WTC11 (cell line): Measurements from ENCODE around the gene MOV10L1. TPM values are rescaled to one million over a fixed set of nuclear protein-coding genes. Genes with fewer than 3 reads are reported as not detected.
"Not testable (repeated sequence)": the region's sequence is repeated elsewhere in the genome, so short reads cannot be mapped to it uniquely, and the experiment has no call there.

ENCODE experiments used
- ATAC-seq: fragments of 200-7000 bp; cut with Tn5 transposase; 2 replicates; pipeline ENCODE4 v1.10.0; 2021; ENCODE audit warnings: mild to moderate bottlenecking, moderate library complexity
- CTCF ChIA-PET: fragments of 300-600 bp; sonication (Branson Sonifier 250); formaldehyde crosslinking; loops from one replicate; lab custom pipeline; 2021; ENCODE audit warnings: antibody characterized with exemption; lab: Charles Lee
- POLR2A ChIA-PET: fragments of 350-600 bp; sonication (Branson Sonifier 250); formaldehyde crosslinking; loops from one replicate; lab custom pipeline; 2021; ENCODE audit warnings: antibody characterized with exemption; lab: Charles Lee
- DNase-seq: peaks from one replicate; pipeline ENCODE4 v3.0.0; 2021; ENCODE audit warnings: low spot score
- H3K27ac Mint-ChIP-seq: 2 replicates; pipeline ENCODE4 v1.8.0; 2021; ENCODE audit warnings: mixed read lengths
- H3K27me3 Mint-ChIP-seq: 2 replicates; pipeline ENCODE4 v1.8.0; 2021; ENCODE audit warnings: low read depth, mild to moderate bottlenecking, moderate library complexity, mixed read lengths
- H3K36me3 Mint-ChIP-seq: 2 replicates; pipeline ENCODE4 v1.8.0; 2021; ENCODE audit warnings: mixed read lengths
- H3K4me1 Mint-ChIP-seq: 2 replicates; pipeline ENCODE4 v1.8.0; 2022; ENCODE audit warnings: mixed read lengths
- H3K4me3 Mint-ChIP-seq: 2 replicates; pipeline ENCODE4 v1.8.0; 2021; ENCODE audit warnings: mild to moderate bottlenecking, moderate library complexity, mixed read lengths
- H3K9me3 Mint-ChIP-seq: 2 replicates; pipeline ENCODE4 v1.8.0; 2021; ENCODE audit warnings: mixed read lengths
- FOXK1 ChIP-seq: sonication (generic); formaldehyde crosslinking; IDR thresholded peaks from 2 replicates; pipeline ENCODE4 v1.8.0; 2022; ENCODE audit warnings: mild to moderate bottlenecking, moderate library complexity, missing genetic modification reagents
- GABPB1 ChIP-seq: sonication (generic); formaldehyde crosslinking; IDR thresholded peaks from 2 replicates; pipeline ENCODE4 v1.8.1; 2023; ENCODE audit warnings: mild to moderate bottlenecking, missing genetic modification reagents
- GRHL2 ChIP-seq: fragments of 250-450 bp; sonication (Bioruptor Pico); IDR thresholded peaks from 2 replicates; pipeline ENCODE4 v1.8.0; 2022; ENCODE audit warnings: mild to moderate bottlenecking, moderate library complexity; ENCODE audit not compliant: insufficient replicate concordance, severe bottlenecking
- JUN ChIP-seq: sonication (generic); formaldehyde crosslinking; IDR thresholded peaks from 2 replicates; pipeline ENCODE4 v1.8.0; 2023; ENCODE audit warnings: mild to moderate bottlenecking, missing genetic modification reagents
- NR3C1 ChIP-seq: sonication (generic); formaldehyde crosslinking; conservative IDR thresholded peaks from 2 replicates; pipeline ENCODE4 v1.8.1; 2023; ENCODE audit warnings: low read depth, mild to moderate bottlenecking, missing genetic modification reagents
- SOX15 ChIP-seq: fragments of 250-450 bp; sonication (Bioruptor Pico); IDR thresholded peaks from 2 replicates; pipeline ENCODE4 v1.9.0; 2021; ENCODE audit warnings: mild to moderate bottlenecking
- TP53 ChIP-seq: sonication (generic); formaldehyde crosslinking; IDR thresholded peaks from 2 replicates; pipeline ENCODE4 v1.8.1; 2023; ENCODE audit warnings: mild to moderate bottlenecking, missing genetic modification reagents
- ZNF138 ChIP-seq: sonication (generic); formaldehyde crosslinking; conservative IDR thresholded peaks from 2 replicates; pipeline ENCODE4 v1.8.1; 2022; ENCODE audit warnings: mild to moderate bottlenecking, moderate library complexity, missing genetic modification reagents
- ZNF281 ChIP-seq: sonication (generic); formaldehyde crosslinking; IDR thresholded peaks from 2 replicates; pipeline ENCODE4 v1.8.0; 2023; ENCODE audit warnings: mild to moderate bottlenecking, missing genetic modification reagents
- total RNA-seq: library from RNA; stranded (reverse); gene quantifications from 3 replicates; pipeline ENCODE4 v1.2.3, GENCODE V29; 2021

Gene MOV10L1
- total RNA-seq, 1 experiment from 2014 or later = not detected

GRCh38 chr22:50144005-50144614 is 54.3 kb downstream of the MOV10L1 start:
- no peaks in the 10 kb centered on the region for H3K9me3 Mint-ChIP-seq

GRCh38 chr22:50145721-50146438 is 56.1 kb downstream of the MOV10L1 start:
- DNase-seq (no peak), ATAC-seq (no peak)
- TF ChIP-seq JUN (CRISPR knock-in tag) (no peak), GABPB1 (CRISPR knock-in tag) (peak; percentile 58; the same call in 1 of the 2 replicates)
- no peaks in the 10 kb centered on the region for H3K27me3 Mint-ChIP-seq
- H3K9me3 Mint-ChIP-seq = no peaks in the 10 kb centered on the region
- ChIA-PET CTCF (interaction anchor here (0.6 to 1.2 kb wide), 2 partner anchors 116 to 402 kb away, joined by 3 to 4 read pairs; no protein-coding TSS in a partner anchor), POLR2A (no interaction called here)
- peaks cover 2% of the 10 kb centered on the region; the same call in 1 of the 2 replicates for H3K4me1 Mint-ChIP-seq
- H3K36me3 Mint-ChIP-seq = no peaks in the 10 kb centered on the region
- no peak overlapping the region for H3K4me3 Mint-ChIP-seq
- H3K27ac Mint-ChIP-seq = no peak overlapping the region

More at GRCh38 chr22:50144005-50144614, 54.3 kb downstream of the MOV10L1 start:
- Mint-ChIP-seq H3K4me1 (peaks cover 2% of the 10 kb centered on the region; the same call in 1 of the 2 replicates), H3K36me3 (no peaks in the 10 kb centered on the region)
- CTCF ChIA-PET = interaction anchor here (0.6 to 1.2 kb wide), 4 partner anchors 93 to 482 kb away, joined by 3 read pairs; no protein-coding TSS in a partner anchor
- no peak for ATAC-seq
- peak; percentile 69 for TF ChIP-seq GABPB1 (CRISPR knock-in tag)
- TF ChIP-seq SOX15 (CRISPR knock-in tag) = no peak
- TF ChIP-seq, all 79 proteins: peak for 1
- POLR2A ChIA-PET = no interaction called here
- DNase-seq = no peak
- no peaks in the 10 kb centered on the region for H3K27me3 Mint-ChIP-seq
- H3K4me3 Mint-ChIP-seq = no peak overlapping the region
- H3K27ac Mint-ChIP-seq = no peak overlapping the region

- no peak for ATAC-seq
- no peaks in the 10 kb centered on the region for H3K36me3 Mint-ChIP-seq
- no peak overlapping the region for H3K27ac Mint-ChIP-seq
- H3K4me1 Mint-ChIP-seq = peaks cover 2% of the 10 kb centered on the region; the same call in 1 of the 2 replicates
- H3K9me3 Mint-ChIP-seq = no peaks in the 10 kb centered on the region
- peak overlapping the region; percentile 18 for H3K4me3 Mint-ChIP-seq
- ChIA-PET POLR2A (no interaction called here), CTCF (interaction anchor here (0.6 to 2.7 kb wide), 3 partner anchors 44 to 401 kb away, joined by 3 to 14 read pairs (median 4); no protein-coding TSS in a partner anchor)
- TF ChIP-seq NR3C1 (CRISPR knock-in tag) (no peak), ZNF281 (no peak), FOXK1 (CRISPR knock-in tag) (no peak)
- no peak for DNase-seq
- H3K27me3 Mint-ChIP-seq = no peaks in the 10 kb centered on the region
Observed at GRCh38 chr22:50146439-50147238, 56.8 kb downstream of the MOV10L1 start.

- H3K27ac Mint-ChIP-seq, H3K9me3 Mint-ChIP-seq, H3K4me3 Mint-ChIP-seq, DNase-seq, H3K27me3 Mint-ChIP-seq, ATAC-seq, H3K4me1 Mint-ChIP-seq, POLR2A ChIA-PET, H3K36me3 Mint-ChIP-seq: not testable (repeated sequence)
- CTCF ChIA-PET = interaction anchor here (0.7 to 2.7 kb wide), 6 partner anchors 11 to 553 kb away, joined by 3 to 14 read pairs (median 8); no protein-coding TSS in a partner anchor
Observed at GRCh38 chr22:50147258-50148165, 57.7 kb downstream of the MOV10L1 start.

- H3K27ac Mint-ChIP-seq = no peak overlapping the region
- POLR2A ChIA-PET = no interaction called here
- CTCF ChIA-PET = interaction anchor here (0.7 to 2.7 kb wide), 12 partner anchors 11 to 552 kb away, joined by 3 to 14 read pairs (median 6); partner anchors contain the start of gene TUBGCP6
- no peaks in the 10 kb centered on the region for H3K27me3 Mint-ChIP-seq
- TF ChIP-seq TP53 (CRISPR knock-in tag) (no peak), ZNF138 (CRISPR knock-in tag) (no peak), GRHL2 (CRISPR knock-in tag) (no peak)
- TF ChIP-seq, all 79 proteins: peak for 0
- H3K4me1 Mint-ChIP-seq = 0 out of 2 replicates have a peak, but pooled peaks cover 2% of the 10 kb centered on the region
- no peak for ATAC-seq
- H3K4me3 Mint-ChIP-seq = no peak overlapping the region
- no peaks in the 10 kb centered on the region for H3K9me3 Mint-ChIP-seq
- no peaks in the 10 kb centered on the region for H3K36me3 Mint-ChIP-seq
- DNase-seq = no peak
Observed at GRCh38 chr22:50148166-50148500, 58.3 kb downstream of the MOV10L1 start.
